ENCODE data around the gene CPLX1. TPM values are rescaled to one million over a fixed set of nuclear protein-coding genes. Genes with fewer than 3 reads are reported as not detected.

CPLX1 gene
- total RNA-seq, 1 experiment from 2014 or later: 3.9 TPM

DNA sequence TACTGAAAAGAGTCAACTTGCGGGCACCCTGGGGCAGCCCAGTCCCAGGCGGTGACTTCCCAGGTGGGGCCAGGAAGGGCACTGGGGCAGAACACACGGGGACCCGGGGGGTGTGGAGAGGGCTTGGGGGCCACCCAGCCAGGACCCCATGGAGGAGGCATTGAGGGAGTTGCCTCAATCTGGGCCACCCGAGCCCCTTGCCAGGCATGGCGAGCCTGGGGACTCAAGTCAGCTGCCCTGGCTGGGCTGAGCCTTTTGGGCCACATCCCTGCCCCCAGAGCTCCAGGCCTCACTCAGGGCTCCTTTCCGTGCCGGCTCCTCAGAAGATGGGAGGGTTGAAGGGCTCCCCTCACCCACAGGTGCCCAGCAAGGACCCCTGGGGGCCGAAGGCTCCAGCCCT, 6.6 kb upstream of the CPLX1 start:
- Histone ChIP-seq H3K4me2 (no peak overlapping the region), H2AFZ (no peak overlapping the region), H3K27ac (no peak overlapping the region), H4K20me1 (ENCODE audit: insufficient read depth) (no peaks in the 10 kb centered on the region), H3K9me3 (ENCODE audit: insufficient read depth, low read depth) (no peaks in the 10 kb centered on the region; the same call in 1 of the 2 replicates), H3K36me3 (ENCODE audit: low read depth) (no peaks in the 10 kb centered on the region), H3K4me1 (replicated peaks; ENCODE audit: insufficient read depth) (no peaks in the 10 kb centered on the region), H3K27me3 (ENCODE audit: insufficient read depth, low read depth) (peaks cover 10% of the 10 kb centered on the region; the same call in 1 of the 2 replicates), H3K9me2 (ENCODE audit: insufficient read depth) (no peaks in the 10 kb centered on the region), H3K4me3 (no peak overlapping the region), H3F3A (ENCODE audit: insufficient read depth, low read depth) (peaks cover 12% of the 10 kb centered on the region; the same call in 1 of the 2 replicates), H3K79me2 (ENCODE audit: low read depth) (no peaks in the 10 kb centered on the region)
- CTCF ChIA-PET: no interaction called here
- POLR2A ChIA-PET (ENCODE audit: unreplicated experiment): no interaction called here
- no peak for DNase-seq
- TF ChIP-seq, protein P1, sequence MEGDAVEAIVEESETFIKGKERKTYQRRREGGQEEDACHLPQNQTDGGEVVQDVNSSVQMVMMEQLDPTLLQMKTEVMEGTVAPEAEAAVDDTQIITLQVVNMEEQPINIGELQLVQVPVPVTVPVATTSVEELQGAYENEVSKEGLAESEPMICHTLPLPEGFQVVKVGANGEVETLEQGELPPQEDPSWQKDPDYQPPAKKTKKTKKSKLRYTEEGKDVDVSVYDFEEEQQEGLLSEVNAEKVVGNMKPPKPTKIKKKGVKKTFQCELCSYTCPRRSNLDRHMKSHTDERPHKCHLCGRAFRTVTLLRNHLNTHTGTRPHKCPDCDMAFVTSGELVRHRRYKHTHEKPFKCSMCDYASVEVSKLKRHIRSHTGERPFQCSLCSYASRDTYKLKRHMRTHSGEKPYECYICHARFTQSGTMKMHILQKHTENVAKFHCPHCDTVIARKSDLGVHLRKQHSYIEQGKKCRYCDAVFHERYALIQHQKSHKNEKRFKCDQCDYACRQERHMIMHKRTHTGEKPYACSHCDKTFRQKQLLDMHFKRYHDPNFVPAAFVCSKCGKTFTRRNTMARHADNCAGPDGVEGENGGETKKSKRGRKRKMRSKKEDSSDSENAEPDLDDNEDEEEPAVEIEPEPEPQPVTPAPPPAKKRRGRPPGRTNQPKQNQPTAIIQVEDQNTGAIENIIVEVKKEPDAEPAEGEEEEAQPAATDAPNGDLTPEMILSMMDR (conservative IDR thresholded peaks at IDR 0.05): no peak
- no peak for TF ChIP-seq EZH2 (IDR thresholded peaks at IDR 0.05; ENCODE audit: low read depth)
- BruUV-seq (replicated peaks): no TSS peak
- intact Hi-C loops (cut with micrococcal nuclease; ENCODE audit: unreplicated experiment): loop anchor here (10.0 kb wide), 1 partner anchor 48 kb away; no protein-coding TSS in a partner anchor

DNA sequence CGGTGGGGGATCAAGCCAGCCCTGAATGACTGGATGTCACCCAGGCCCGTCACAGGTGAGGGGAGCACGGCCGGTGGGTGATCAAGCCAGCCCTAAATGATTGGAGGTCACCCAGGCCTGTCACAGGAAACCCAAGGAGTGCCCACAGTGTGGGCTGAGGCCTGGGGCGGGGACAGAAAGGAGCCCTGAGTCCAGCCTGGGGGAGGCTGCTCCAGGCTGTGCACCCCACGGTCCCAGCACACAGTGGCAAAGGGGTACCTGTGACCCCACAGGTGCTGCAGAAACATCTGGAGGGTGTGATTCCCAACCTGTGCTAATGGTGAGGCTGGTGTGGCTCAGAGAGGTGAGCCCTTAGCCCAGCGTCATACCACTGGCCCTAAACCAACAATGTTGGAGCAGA, 6.2 kb upstream of the CPLX1 start:
- POLR2A ChIA-PET (ENCODE audit: unreplicated experiment): no interaction called here
- Histone ChIP-seq H3K36me3 (ENCODE audit: low read depth) (no peaks in the 10 kb centered on the region), H3K9me3 (ENCODE audit: insufficient read depth, low read depth) (no peaks in the 10 kb centered on the region), H3K4me2 (no peak overlapping the region), H4K20me1 (ENCODE audit: insufficient read depth) (no peaks in the 10 kb centered on the region), H3K9me2 (ENCODE audit: insufficient read depth) (no peaks in the 10 kb centered on the region), H3K4me3 (no peak overlapping the region), H3F3A (ENCODE audit: insufficient read depth, low read depth) (peaks cover 14% of the 10 kb centered on the region; the same call in 1 of the 2 replicates), H3K27ac (no peak overlapping the region), H2AFZ (no peak overlapping the region), H3K4me1 (replicated peaks; ENCODE audit: insufficient read depth) (no peaks in the 10 kb centered on the region), H3K27me3 (ENCODE audit: insufficient read depth, low read depth) (peaks cover 10% of the 10 kb centered on the region; the same call in 1 of the 2 replicates), H3K79me2 (ENCODE audit: low read depth) (no peaks in the 10 kb centered on the region)
- intact Hi-C loops (cut with micrococcal nuclease; ENCODE audit: unreplicated experiment): loop anchor here (10.0 kb wide), 1 partner anchor 47 kb away; no protein-coding TSS in a partner anchor
- BruUV-seq (replicated peaks): no TSS peak
- CTCF ChIA-PET: no interaction called here
- DNase-seq: no peak
- no peak for TF ChIP-seq EZH2 (IDR thresholded peaks at IDR 0.05; ENCODE audit: low read depth)
- TF ChIP-seq, protein P1 (conservative IDR thresholded peaks at IDR 0.05): no peak

DNA sequence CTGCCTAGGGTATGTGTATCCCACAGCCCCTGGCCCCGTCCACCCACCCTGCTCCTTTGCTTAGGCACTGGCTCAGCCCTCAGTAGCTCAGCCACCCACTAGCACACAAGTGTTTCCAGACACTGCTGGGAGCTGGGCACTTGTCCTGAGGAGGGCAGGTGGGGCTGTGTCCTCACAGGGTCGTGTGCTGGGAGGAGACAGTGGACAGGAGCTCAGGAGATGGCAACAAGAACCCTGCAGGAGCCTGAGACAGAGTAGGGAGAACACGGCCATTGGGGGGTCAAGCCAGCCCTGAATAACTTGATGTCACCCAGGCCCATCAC, 5.5 kb upstream of the CPLX1 start:
- no peak for DNase-seq
- no peak overlapping the region for H3K4me3 ChIP-seq
- H3K9me3 ChIP-seq (ENCODE audit: insufficient read depth, low read depth): no peaks in the 10 kb centered on the region
- no peaks in the 10 kb centered on the region for H3K79me2 ChIP-seq (ENCODE audit: low read depth)
- no peaks in the 10 kb centered on the region for H4K20me1 ChIP-seq (ENCODE audit: insufficient read depth)
- H3K36me3 ChIP-seq (ENCODE audit: low read depth): no peaks in the 10 kb centered on the region
- H3K4me1 ChIP-seq (replicated peaks; ENCODE audit: insufficient read depth): no peaks in the 10 kb centered on the region
- no TSS peak for BruUV-seq (replicated peaks)
- ChIA-PET POLR2A (ENCODE audit: unreplicated experiment) (no interaction called here), CTCF (no interaction called here)
- no peak for TF ChIP-seq EZH2 (IDR thresholded peaks at IDR 0.05; ENCODE audit: low read depth)
- TF ChIP-seq, protein P1 (conservative IDR thresholded peaks at IDR 0.05): no peak
- H3K4me2 ChIP-seq: no peak overlapping the region
- H2AFZ ChIP-seq: no peak overlapping the region
- H3K27me3 ChIP-seq (ENCODE audit: insufficient read depth, low read depth): peaks cover 10% of the 10 kb centered on the region; the same call in 1 of the 2 replicates
- peaks cover 14% of the 10 kb centered on the region; the same call in 1 of the 2 replicates for H3F3A ChIP-seq (ENCODE audit: insufficient read depth, low read depth)
- no peak overlapping the region for H3K27ac ChIP-seq
- intact Hi-C loops (cut with micrococcal nuclease; ENCODE audit: unreplicated experiment): loop anchor here (10.0 kb wide), 1 partner anchor 47 kb away; no protein-coding TSS in a partner anchor
- no peaks in the 10 kb centered on the region for H3K9me2 ChIP-seq (ENCODE audit: insufficient read depth)

All from PC-9 (cell line).